IMR-90 (cell line): ENCODE data around the gene HNRNPA3. TPM values are rescaled to one million over a fixed set of nuclear protein-coding genes. Genes with fewer than 3 reads are reported as not detected.

Experiments
- ATAC-seq: fragments of 200-7000 bp; cut with Tn5 transposase; 2 replicates; pipeline ENCODE4 v1.9.1; 2020; ENCODE audit warnings: low read depth, mild to moderate bottlenecking, moderate library complexity
- BruUV-seq: library from RNA; stranded (reverse); fragments of 400-500 nt; replicated peaks from 2 replicates; lab custom pipeline; 2021; lab: Mats Ljungman, UMichigan
- CTCF ChIA-PET: fragments of 300-600 bp; formaldehyde crosslinking; extraction: SDS; loops from one replicate; lab custom pipeline; 2021; ENCODE audit warnings: antibody characterized with exemption; lab: Yijun Ruan, JAX
- POLR2A ChIA-PET: fragments of 300-600 bp; sonication (Branson Sonifier 250); formaldehyde crosslinking; loops from one replicate; lab custom pipeline; 2022; ENCODE audit warnings: antibody characterized with exemption; ENCODE audit not compliant: unreplicated experiment; lab: Charles Lee
- DNase-seq: peaks from one replicate; pipeline ENCODE4 v3.0.0; 2013
- H2AFZ ChIP-seq: replicated peaks from 2 replicates; pipeline ENCODE3; 2013; ENCODE audit warnings: low read length, mild to moderate bottlenecking; ENCODE audit not compliant: poor library complexity
- H2AK5ac ChIP-seq: 2 replicates; pipeline ENCODE4 v1.6.1; 2013; ENCODE audit warnings: low read depth, low read length, inconsistent platforms
- H2AK9ac ChIP-seq: replicated peaks from 2 replicates; pipeline ENCODE3; 2013; ENCODE audit warnings: mild to moderate bottlenecking, low read depth, low read length, moderate library complexity; ENCODE audit not compliant: poor library complexity
- H2BK120ac ChIP-seq: 2 replicates; pipeline ENCODE4 v1.6.1; 2013; ENCODE audit warnings: low read depth, low read length, inconsistent platforms
- H2BK15ac ChIP-seq: 3 replicates; pipeline ENCODE4 v1.6.1; 2013; ENCODE audit warnings: low read depth, low read length, inconsistent platforms
- H2BK20ac ChIP-seq: 2 replicates; pipeline ENCODE4 v1.6.1; 2013; ENCODE audit warnings: low read depth, mild to moderate bottlenecking, inconsistent platforms, low read length, moderate library complexity
- H2BK5ac ChIP-seq: 2 replicates; pipeline ENCODE4 v1.6.1; 2013; ENCODE audit warnings: mild to moderate bottlenecking, low read depth, low read length, inconsistent platforms; ENCODE audit not compliant: poor library complexity, severe bottlenecking
- H3K14ac ChIP-seq: replicated peaks from 2 replicates; pipeline ENCODE4 v1.6.1; 2013; ENCODE audit warnings: low read depth, low read length, inconsistent platforms
- H3K18ac ChIP-seq: 2 replicates; pipeline ENCODE4 v1.6.1; 2013; ENCODE audit warnings: low read depth, low read length, control low read depth
- H3K23ac ChIP-seq: 2 replicates; pipeline ENCODE4 v1.6.1; 2013; ENCODE audit warnings: low read depth, low read length, inconsistent platforms
- H3K27ac ChIP-seq: 2 replicates; pipeline ENCODE4 v1.5.1; 2013; ENCODE audit warnings: mild to moderate bottlenecking, control low read depth, low read length; ENCODE audit not compliant: insufficient read depth
- H3K27me3 ChIP-seq: 2 replicates; pipeline ENCODE4 v1.6.1; 2013; ENCODE audit warnings: low read length; ENCODE audit not compliant: control insufficient read depth, insufficient read depth
- H3K36me3 ChIP-seq: 2 replicates; pipeline ENCODE4 v1.6.1; 2013; ENCODE audit warnings: low read length, mixed read lengths; ENCODE audit not compliant: control insufficient read depth, insufficient read depth
- H3K4ac ChIP-seq: 2 replicates; pipeline ENCODE4 v1.6.1; 2013; ENCODE audit warnings: low read depth, low read length, inconsistent platforms
- H3K4me1 ChIP-seq: 2 replicates; pipeline ENCODE4 v1.6.1; 2013; ENCODE audit warnings: low read length, mixed read lengths; ENCODE audit not compliant: control insufficient read depth, insufficient read depth
- H3K4me2 ChIP-seq: 2 replicates; pipeline ENCODE4 v1.6.1; 2013; ENCODE audit warnings: low read depth, mild to moderate bottlenecking, control low read depth, low read length, moderate library complexity
- H3K4me3 ChIP-seq: 2 replicates; pipeline ENCODE4 v1.5.1; 2013; ENCODE audit warnings: low read depth, mild to moderate bottlenecking, control low read depth, low read length, moderate library complexity; ENCODE audit not compliant: insufficient read depth
- H3K56ac ChIP-seq: 2 replicates; pipeline ENCODE4 v1.6.1; 2013; ENCODE audit warnings: low read length, inconsistent platforms; ENCODE audit not compliant: insufficient read depth; ENCODE audit errors: extremely low read depth
- H3K79me1 ChIP-seq, 2 experiments: 2 replicates each; pipeline ENCODE4 v1.6.1; 2013; ENCODE audit warnings: low read length in 2 of 2, inconsistent platforms in 1 of 2, low read depth in 1 of 2
- H3K9ac ChIP-seq: 2 replicates; pipeline ENCODE4 v1.6.1; 2013; ENCODE audit warnings: low read depth, low read length, control low read depth
- H3K9me1 ChIP-seq: 2 replicates; pipeline ENCODE4 v1.6.1; 2013; ENCODE audit warnings: low read length, inconsistent platforms; ENCODE audit not compliant: insufficient read depth
- H3K9me3 ChIP-seq: 2 replicates; pipeline ENCODE4 v1.6.1; 2013; ENCODE audit warnings: low read length; ENCODE audit not compliant: control insufficient read depth, insufficient read depth
- H4K20me1 ChIP-seq: 2 replicates; pipeline ENCODE4 v1.6.1; 2013; ENCODE audit warnings: low read length, inconsistent platforms; ENCODE audit not compliant: insufficient read depth
- H4K5ac ChIP-seq: 2 replicates; pipeline ENCODE4 v1.6.1; 2013; ENCODE audit warnings: mild to moderate bottlenecking, low read depth, low read length, control low read depth
- H4K8ac ChIP-seq, 2 experiments: 2 replicates each; pipeline ENCODE4 v1.6.1; 2013; ENCODE audit warnings: low read depth in 2 of 2, low read length in 2 of 2, control low read depth in 1 of 2, inconsistent platforms in 1 of 2
- H4K91ac ChIP-seq: 2 replicates; pipeline ENCODE4 v1.6.1; 2013; ENCODE audit warnings: low read depth, low read length, inconsistent platforms; ENCODE audit not compliant: insufficient read depth
- CEBPB ChIP-seq: IDR thresholded peaks from 2 replicates; pipeline ENCODE4 v1.6.1; 2012; ENCODE audit warnings: low read depth, low read length, improper control_type of control experiment
- CHD1 ChIP-seq: IDR thresholded peaks from 2 replicates; pipeline ENCODE4 v1.6.1; 2012; ENCODE audit warnings: low read depth, low read length, improper control_type of control experiment
- MAFK ChIP-seq: IDR thresholded peaks from 2 replicates; pipeline ENCODE4 v1.6.1; 2012; ENCODE audit warnings: low read depth, low read length, improper control_type of control experiment
- RCOR1 ChIP-seq: IDR thresholded peaks from 2 replicates; pipeline ENCODE4 v1.6.1; 2012; ENCODE audit warnings: mild to moderate bottlenecking, low read length, improper control_type of control experiment; ENCODE audit not compliant: insufficient replicate concordance
- WGBS, 2 experiments: methylation state at CpG; one replicate each; pipeline versions ENCODE4 v1.1.5 to v1.1.7; 2013; ENCODE audit warnings: missing lambda C conversion rate in 2 of 2; ENCODE audit not compliant: insufficient read length in 1 of 2; ENCODE audit errors: extremely low coverage in 2 of 2; 5-methylcytosine and 5-hydroxymethylcytosine counted together
- dilution Hi-C: fragments of 300-500 bp; cut with HindIII; formaldehyde crosslinking; loops from one replicate; pipeline ENCODE4 v1.14.3; 2018; ENCODE audit warnings: low sequenced_read_pairs; ENCODE audit not compliant: unreplicated experiment
- in situ Hi-C: fragments of 300-500 bp; cut with MboI; formaldehyde crosslinking; loops from 3 replicates; pipeline ENCODE4 v1.14.3; 2019; ENCODE audit warnings: low sequenced_read_pairs, inconsistent platforms, mixed read lengths
- intact Hi-C: fragments of 100-400 bp; cut with micrococcal nuclease; formaldehyde crosslinking; loops from 2 replicates; pipeline ENCODE4 v1.10.0; 2022
- polyA plus RNA-seq, 3 experiments: library from polyadenylated mRNA; depleted of rRNA; stranded (reverse); fragments of >200 nt; gene quantifications; 2 replicates each; pipeline ENCODE4 v1.2.3, GENCODE V29; 2012; ENCODE audit warnings: low replicate concordance in 1 of 3
- total RNA-seq: library from RNA; depleted of rRNA; stranded (reverse); fragments of >200 nt; gene quantifications from 2 replicates; pipeline ENCODE4 v1.2.3, GENCODE V29; 2012

The HNRNPA3 gene
- total and polyA plus RNA-seq, 2 of the 4 experiments (the other 2 are of a cell fraction): 18.6 to 111 TPM

DNA sequence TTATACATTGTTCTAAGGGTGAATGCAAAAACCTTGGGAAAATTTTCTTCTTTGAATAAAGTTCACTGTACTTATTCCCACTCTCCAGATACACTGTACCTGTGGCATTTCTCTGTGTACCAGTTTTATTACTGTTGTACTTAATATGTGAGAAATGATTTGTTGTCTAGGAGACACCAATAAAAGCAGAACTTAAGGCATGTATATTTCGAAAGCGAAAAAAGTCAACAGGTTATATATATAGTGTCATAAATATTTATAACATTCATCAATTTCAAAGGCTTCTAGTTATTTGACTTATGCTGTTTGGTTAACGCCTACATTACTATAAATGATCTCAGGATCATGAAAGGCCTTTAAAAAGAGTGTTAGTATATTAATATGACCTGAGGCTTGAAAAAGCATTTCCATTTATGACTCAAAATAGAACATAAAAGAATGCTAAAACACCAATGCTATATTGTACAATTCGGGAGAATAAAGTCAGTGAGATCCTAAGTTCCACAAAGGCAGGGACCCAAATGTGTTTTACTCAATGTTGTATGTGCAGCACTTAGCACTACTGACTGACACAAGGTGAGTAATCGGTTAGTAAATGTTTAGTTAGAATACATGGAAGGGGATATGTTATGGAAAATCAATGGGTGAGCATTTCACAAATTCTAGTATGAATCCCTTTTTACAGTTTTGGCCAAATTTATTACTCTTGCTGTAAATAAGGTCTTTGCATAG lies 32.2 kb upstream of the HNRNPA3 start:
- Histone ChIP-seq H2AFZ (no peak overlapping the region), H3K4me1 (no peaks in the 10 kb centered on the region), H3K27me3 (peaks cover 2% of the 10 kb centered on the region; the same call in 1 of the 2 replicates), H3K4ac (no peak overlapping the region), H3K23ac (no peak overlapping the region), H2AK5ac (no peak overlapping the region), H4K5ac (no peak overlapping the region), H4K20me1 (no peaks in the 10 kb centered on the region), H3K4me3 (no peak overlapping the region), H3K4me2 (no peak overlapping the region), H3K27ac (no peak overlapping the region), H2BK20ac (no peak overlapping the region), H2BK5ac (no peak overlapping the region), H3K56ac (no peak overlapping the region), H3K9ac (no peak overlapping the region), H3K18ac (no peak overlapping the region), H2BK15ac (no peak overlapping the region), H3K79me1 (no peaks in the 10 kb centered on the region), H3K9me1 (peaks cover 3% of the 10 kb centered on the region; the same call in 1 of the 2 replicates), H3K9me3 (no peaks in the 10 kb centered on the region), H4K91ac (no peak overlapping the region), H3K36me3 (no peaks in the 10 kb centered on the region), H2BK120ac (no peak overlapping the region), H4K8ac (no peak overlapping the region), H2AK9ac (no peak overlapping the region), H3K14ac (no peak overlapping the region)
- no peak for TF ChIP-seq CEBPB
- TF ChIP-seq MAFK: no peak
- no peak for TF ChIP-seq RCOR1
- TF ChIP-seq CHD1: no peak
- ChIA-PET POLR2A (no interaction called here), CTCF (no interaction called here)
- dilution Hi-C loops: no loop called here
- intact Hi-C loops: no loop called here
- no peak for ATAC-seq
- no TSS peak for BruUV-seq
- WGBS, 2 experiments: no CpG with 5 or more reads among the region's 5 CpGs
- in situ Hi-C loops: no loop called here
- DNase-seq: no peak
